ENCODE measurements around the gene B3GALT6.

GRCh38 chr1:1250786-1251284 is 18.8 kb downstream of the B3GALT6 start:
- no peak for TF ChIP-seq POLR2A (IDR thresholded peaks at IDR 0.05; ENCODE audit: low read length)
- no peak for TF ChIP-seq GATA1 (IDR thresholded peaks at IDR 0.05; ENCODE audit: low read depth, low read length)
